Stimulated activated CD8-positive, alpha-beta memory T cell treated with anti-CD3 and anti-CD28 coated beads, Interleukin-12 subunit alpha, Interleukin-12 subunit beta, amount 100 ng/mL, for 4 hours (primary cell): Measurements from ENCODE around the gene ACSM6.
A peak's percentile ranks its signal among the peaks of the same experiment; 100 is the strongest.
"Not testable (repeated sequence)": the region's sequence is repeated elsewhere in the genome, so short reads cannot be mapped to it uniquely, and the experiment has no call there.

ENCODE experiments used
- DNase-seq: peaks from one replicate; pipeline ENCODE4 v3.0.0-alpha.2; 2020; ENCODE audit warnings: low read depth

Gene ACSM6

DNA sequence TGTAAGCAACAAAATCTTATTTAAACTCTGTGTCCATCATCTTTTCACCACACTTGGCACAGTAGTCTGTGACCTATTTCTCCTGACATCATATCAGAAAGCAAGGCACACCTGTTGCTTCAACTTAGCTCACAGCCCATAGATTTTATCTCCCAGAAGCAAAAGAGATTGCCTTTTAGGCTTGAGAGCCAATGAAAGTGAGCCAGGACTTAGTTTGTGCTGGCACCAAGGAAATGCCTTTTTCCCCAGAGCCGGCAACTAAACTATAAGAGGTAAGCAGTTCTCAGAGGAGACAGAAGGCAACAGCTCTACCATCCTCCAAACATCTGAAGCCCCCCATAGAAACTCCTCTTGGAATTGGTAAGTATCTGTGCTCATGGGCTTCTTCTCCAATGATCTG is at the start of gene ACSM6:
Gene ACSM6, plus strand, starts transcription at position 295 of the 400 bp plus-strand sequence. CDS start 248 bp downstream, outside the sequence.
- no peak for DNase-seq

- no peak for DNase-seq
These were observed 25.3 kb upstream of the ACSM6 start for GRCh38 chr10:95168694-95169093.

- no peak for DNase-seq
These were observed 24.5 kb upstream of the ACSM6 start for GRCh38 chr10:95169522-95169921.

DNA sequence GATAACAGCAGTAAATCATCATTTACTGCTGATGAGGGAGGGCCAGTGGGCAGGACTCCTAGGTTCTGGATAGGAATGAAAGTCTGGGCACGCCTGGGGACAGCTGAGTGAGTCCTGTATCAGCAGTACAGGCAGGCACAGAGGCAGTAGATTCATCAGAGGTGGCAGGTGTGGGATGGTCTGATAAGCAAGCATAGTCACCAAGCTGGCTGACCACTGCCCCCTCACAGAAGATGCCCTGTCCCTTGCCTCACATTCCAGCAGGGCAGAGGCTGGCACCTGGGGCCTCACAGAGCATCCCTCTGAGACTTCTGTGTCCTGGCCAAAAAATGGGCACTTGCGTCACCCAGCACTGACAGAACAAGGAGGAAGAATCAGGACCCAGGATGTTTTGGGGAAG is 23.2 kb upstream of the ACSM6 start:
- DNase-seq, result no peak

GRCh38 chr10:95171336-95171735 is 22.7 kb upstream of the ACSM6 start:
- no peak for DNase-seq

GRCh38 chr10:95172851-95173250 is 21.2 kb upstream of the ACSM6 start:
- DNase-seq, result no peak

DNA sequence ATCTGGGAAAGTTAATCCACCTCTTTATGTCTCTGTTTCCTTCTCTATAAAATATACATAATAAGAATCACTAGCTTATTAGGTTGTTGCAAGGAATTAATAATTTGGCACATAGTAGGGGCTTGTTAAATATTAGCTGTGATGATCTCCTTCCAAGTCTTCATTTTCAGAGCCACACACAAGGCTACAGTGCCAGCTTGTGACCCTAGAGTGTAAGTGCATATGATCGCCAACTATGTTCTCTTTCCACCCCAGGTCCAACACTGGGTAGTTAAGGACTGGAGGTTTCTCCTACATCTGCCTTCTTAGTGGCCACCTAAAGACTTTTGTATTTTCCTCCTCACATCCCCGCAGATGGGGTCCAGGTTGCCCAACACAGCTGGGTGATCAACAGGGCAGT is 17.9 kb upstream of the ACSM6 start:
- no peak for DNase-seq

GRCh38 chr10:95177429-95177828 is 16.6 kb upstream of the ACSM6 start:
- DNase-seq, result no peak

DNA sequence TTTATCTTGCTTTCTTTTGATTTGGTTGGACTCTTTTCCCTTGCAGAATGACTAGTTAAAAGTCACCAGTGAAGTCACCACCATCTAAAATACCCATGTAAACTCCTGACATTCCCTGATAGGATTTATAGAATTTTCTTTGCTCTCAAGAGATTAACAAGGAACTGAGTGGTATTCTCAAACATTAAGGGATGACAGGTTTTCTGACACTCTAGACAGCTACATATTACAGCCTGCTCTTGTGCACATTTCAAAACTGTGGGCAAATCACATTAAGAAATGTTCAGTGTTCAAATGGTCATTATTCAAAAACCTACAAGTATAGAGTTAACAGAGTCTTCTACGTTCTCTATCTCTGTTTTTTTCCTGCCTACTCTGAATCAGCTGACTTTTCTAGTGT is 15.8 kb upstream of the ACSM6 start:
- no peak for DNase-seq

GRCh38 chr10:95178797-95179196 is 15.2 kb upstream of the ACSM6 start:
- no peak for DNase-seq

- DNase-seq, result no peak
These were observed 12.3 kb upstream of the ACSM6 start for GRCh38 chr10:95181726-95182125.

DNA sequence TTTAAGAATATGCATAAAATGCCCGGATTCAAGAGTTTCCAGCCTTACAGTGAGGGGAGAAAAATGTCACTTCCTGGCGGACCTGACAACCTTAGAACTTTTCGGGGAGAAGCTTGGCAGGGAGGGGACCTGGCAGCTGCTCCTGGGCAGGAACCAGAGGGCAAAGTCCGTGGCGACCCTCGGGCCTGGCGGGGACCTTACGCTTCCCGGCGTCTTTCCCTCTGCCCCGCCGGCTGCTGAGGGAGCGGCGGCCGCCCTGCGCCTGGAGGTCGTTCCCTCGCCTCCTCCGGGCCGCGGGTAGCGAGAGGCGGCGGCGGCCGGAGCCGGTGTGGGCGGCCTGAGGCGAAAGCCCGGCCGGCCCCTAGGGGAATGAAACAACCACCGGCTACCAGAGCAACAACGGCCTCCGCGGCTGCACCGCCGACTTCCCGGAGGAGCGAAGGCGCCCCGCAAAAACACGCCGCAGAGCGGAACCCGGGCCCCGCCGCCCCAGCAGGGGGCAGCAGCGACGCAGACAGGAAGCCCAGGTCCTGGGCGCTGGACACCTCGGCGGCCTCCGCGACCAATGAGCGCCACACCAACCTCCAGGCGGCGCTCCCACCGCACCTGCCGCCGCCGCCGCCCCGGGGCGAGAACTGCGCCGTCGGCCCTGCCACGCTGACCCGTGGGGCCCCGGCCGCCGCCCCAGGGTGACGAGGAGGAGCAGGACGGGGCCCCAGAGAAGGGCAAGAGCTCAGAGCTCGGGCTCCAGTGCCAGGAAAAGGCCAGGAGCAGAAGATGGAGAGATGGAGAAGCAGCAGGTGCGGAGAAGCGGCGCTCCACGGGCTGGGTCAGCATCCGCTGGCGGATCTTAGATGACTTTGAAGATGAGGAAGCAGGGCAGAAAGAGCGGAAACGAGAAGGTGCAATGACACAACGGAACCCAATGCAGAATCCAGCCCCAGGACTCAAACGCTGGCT is 10.5 kb upstream of the ACSM6 start:
- peak; percentile 53 for DNase-seq

GRCh38 chr10:95187617-95188016 is 6.4 kb upstream of the ACSM6 start:
- DNase-seq, result no peak

GRCh38 chr10:95188593-95188992 is 5.4 kb upstream of the ACSM6 start:
- no peak for DNase-seq

- DNase-seq, result no peak
These were observed 2.0 kb downstream of the ACSM6 start for GRCh38 chr10:95196046-95196445.

- no peak for DNase-seq
These were observed 7.7 kb downstream of the ACSM6 start for GRCh38 chr10:95201736-95202135.

- DNase-seq, result not testable (repeated sequence)
These were observed 8.8 kb downstream of the ACSM6 start for GRCh38 chr10:95202865-95203264.

DNA sequence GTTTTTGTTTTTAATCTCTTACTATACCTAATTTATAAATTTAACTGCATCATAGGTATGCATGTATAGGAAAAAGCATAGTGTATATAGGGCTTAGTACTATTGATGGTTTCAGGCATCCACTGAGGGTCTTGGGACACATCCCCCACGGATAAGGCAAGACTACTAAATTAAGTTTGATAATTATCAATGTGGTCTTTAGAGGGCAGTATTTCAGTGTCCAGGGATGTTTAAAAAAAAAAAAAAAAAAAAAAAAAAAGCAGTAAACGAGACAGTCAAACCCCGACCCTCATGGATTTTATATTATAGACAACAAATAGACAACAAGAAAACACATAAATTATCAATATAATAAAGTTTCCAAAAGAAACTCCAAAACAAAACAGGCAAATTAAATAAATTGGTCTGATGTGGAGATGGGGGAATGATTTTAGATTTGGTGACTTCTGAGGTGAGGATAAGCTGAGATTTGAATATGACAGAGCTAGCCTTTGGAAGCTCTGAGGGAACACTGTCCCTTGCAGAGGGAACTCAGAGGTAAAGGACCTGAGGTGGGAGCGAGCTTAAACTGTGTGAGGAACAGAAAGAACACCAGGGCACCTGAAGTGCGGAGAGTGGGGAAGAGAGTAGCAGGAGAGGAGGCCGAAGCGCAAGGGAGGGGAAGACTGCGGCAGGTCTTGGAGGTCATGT is 14.8 kb downstream of the ACSM6 start:
- no peak for DNase-seq

DNA sequence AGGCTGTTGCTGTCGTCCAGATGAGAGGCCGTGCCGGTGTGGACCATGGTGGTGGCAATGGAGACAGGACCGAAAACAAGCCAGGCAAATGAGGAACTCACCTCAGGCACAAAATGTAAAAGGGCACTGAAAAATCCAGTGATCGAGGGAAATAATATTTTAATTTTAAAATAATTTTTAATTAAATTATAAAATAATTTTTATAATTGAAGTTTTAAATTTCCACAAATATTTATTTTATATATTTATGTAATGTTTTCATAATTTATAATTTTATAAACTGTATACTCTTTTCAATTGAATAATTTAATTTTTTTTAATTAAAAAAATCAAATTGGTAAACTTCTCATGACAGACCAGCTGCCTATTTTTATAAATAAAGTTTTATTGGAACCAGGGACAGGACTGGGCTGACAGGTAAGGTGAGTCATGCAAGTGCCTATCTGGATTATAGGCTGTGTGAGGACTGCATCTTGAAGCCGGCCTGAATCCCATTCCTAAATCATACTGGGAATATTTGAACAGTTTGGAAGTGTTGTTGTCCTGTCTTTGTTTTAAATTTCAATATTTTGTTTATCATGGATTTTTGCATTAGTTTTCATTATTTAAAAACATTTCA is 15.6 kb downstream of the ACSM6 start:
- DNase-seq, result no peak

GRCh38 chr10:95211606-95212279 is 17.7 kb downstream of the ACSM6 start:
- no peak for DNase-seq

GRCh38 chr10:95214369-95214768 is 20.3 kb downstream of the ACSM6 start:
- no peak for DNase-seq

- no peak for DNase-seq
These were observed 20.8 kb downstream of the ACSM6 start for GRCh38 chr10:95214793-95215192.
